Astrocyte of the spinal cord (primary cell): ENCODE measurements around the gene XXYLT1.

Experiments
- DNase-seq: peaks from one replicate; pipeline ENCODE4 v3.0.0; 2011; ENCODE audit warnings: low read depth, low spot score
- H3K4me3 ChIP-seq: 2 replicates; pipeline ENCODE4 v1.5.1; 2011; ENCODE audit warnings: low read depth, mild to moderate bottlenecking, low read length, moderate library complexity
- CTCF ChIP-seq: IDR thresholded peaks from 2 replicates; pipeline ENCODE4 v1.5.1; 2012; ENCODE audit warnings: low read depth, mild to moderate bottlenecking, low read length, inconsistent platforms
- in situ Hi-C: cut with HindIII; loops from 2 replicates; pipeline ENCODE4 v1.10.0; 2017; ENCODE audit warnings: low sequenced_read_pairs

The XXYLT1 gene

DNA sequence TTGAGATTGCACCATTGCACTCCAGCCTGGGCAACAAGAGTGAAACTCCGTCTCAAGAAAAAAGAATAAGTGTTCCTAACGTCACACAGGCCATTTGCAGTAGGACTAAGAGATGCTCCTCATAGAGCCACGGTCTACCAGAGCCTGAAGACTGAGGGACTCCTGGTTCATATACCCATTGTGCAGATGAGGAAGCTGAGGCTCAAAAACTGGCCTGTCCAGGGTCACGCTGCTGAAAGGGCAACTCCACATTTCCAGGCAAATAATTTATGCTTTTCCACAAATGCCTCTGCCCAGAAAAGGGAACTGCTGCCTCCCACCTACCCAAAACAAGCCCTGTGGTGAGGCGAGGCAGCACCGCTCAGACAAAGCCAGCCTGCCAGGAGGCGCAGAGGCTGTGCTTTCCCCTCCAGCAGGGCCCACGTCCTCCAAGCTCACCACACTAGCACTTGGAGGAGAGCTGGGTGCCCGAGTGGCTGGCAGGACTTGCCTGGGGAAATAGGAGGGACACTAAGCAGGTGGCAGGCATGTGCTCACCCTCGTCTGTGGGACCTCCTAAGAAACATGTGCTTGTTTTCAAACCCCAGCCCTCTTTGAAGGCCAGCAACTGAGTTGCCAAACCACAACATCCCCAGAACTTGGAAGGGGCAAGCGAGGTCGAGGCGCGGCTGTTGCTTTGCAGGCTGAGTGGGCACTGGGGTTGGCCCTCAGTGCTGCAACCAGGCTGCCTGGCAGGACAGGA lies 195.6 kb downstream of the XXYLT1 start:
- TF ChIP-seq CTCF: no peak
- no peak overlapping the region for H3K4me3 ChIP-seq
- in situ Hi-C loops: no loop called here
- DNase-seq: peak; percentile 37

- DNase-seq: no peak
- no peak overlapping the region for H3K4me3 ChIP-seq
- no peak for TF ChIP-seq CTCF
- in situ Hi-C loops: no loop called here
Observed at GRCh38 chr3:195073866-195074860, 196.8 kb downstream of the XXYLT1 start.

DNA sequence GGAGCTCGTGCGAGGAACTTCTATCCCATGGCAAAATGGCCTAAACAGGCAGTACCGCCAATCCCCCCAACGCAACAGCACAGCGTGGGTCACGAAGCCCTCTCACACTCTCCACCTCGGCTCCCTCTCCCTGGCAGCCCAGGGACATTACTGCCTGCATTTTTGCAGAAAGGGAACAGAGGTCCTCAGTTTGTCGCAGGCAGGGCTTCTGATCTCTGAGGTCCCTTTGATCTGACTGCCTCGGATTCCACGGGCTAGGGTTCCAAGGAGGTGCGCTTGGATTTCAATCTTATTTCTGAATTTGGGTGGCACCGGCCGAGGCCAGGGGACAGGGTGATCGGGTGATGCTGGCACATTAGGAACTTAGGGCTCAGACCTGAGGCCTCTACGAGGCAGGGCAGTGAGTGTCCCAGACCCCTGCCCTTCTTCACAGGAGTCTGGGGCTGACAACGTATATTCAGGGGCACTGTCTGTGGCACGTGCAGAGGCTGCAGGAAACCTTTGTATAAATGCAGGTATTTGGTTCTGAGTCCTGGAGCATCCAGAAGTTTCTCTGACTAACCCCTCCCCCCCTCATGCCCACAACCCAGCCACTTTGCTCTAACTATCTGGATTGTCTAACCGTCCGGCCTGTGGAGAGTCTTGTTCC lies 197.9 kb downstream of the XXYLT1 start:
- no peak for TF ChIP-seq CTCF
- in situ Hi-C loops: no loop called here
- no peak overlapping the region for H3K4me3 ChIP-seq
- no peak for DNase-seq

GRCh38 chr3:195071916-195072820 lies 198.8 kb downstream of the XXYLT1 start:
- no peak for TF ChIP-seq CTCF
- H3K4me3 ChIP-seq: no peak overlapping the region
- in situ Hi-C loops: no loop called here
- no peak for DNase-seq

DNA sequence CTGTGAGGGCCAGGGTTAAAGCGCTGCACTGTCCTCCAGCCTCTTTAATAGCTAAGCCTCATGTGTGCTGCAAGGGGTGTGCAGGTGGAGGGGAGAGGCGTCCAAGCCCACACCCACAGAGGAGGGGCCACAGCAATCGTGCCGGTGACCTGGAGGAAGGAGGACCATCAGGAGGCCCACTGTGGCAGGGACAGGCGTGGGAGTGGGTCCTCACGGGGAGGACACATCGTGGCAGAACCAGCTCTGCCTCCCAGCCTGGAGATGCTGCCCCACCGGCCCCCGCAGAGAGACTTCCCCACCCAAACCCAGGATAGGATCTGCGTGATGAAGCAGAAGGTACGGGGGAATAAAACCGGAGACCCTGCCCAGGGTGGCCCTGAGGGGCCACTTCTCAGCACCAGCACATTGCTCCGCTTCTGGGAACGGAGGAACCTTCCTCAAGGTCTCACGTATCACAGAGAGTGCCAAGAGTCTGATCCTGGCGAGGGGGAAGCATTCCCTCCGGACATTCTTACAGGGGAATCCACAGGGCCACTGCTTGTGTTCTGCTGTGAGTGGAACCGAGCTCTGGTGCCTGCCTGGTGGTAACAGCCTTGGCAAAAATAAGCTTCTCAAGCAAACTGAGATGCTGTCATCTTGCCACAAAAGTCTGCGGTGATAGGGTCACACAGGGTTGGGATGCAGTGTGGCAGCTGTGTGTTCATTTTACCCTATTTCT lies 199.8 kb downstream of the XXYLT1 start:
- no peak overlapping the region for H3K4me3 ChIP-seq
- no peak for DNase-seq
- no peak for TF ChIP-seq CTCF
- in situ Hi-C loops: no loop called here
